SK-N-SH (cell line): ENCODE measurements around the gene GATAD2B. TPM values are rescaled to one million over a fixed set of nuclear protein-coding genes. Genes with fewer than 3 reads are reported as not detected.

Source experiments
- CTCF ChIA-PET: fragments of 300-600, 350-600 bp; formaldehyde crosslinking; extraction: SDS; loops from one replicate; lab custom pipeline; 2021; lab: Yijun Ruan, JAX
- POLR2A ChIA-PET: fragments of 350-600 bp; sonication (Branson Sonifier 250); formaldehyde crosslinking; extraction: SDS; loops from one replicate; lab custom pipeline; 2020; ENCODE audit warnings: antibody characterized with exemption, inconsistent platforms; lab: Yijun Ruan, JAX
- DNase-seq: peaks from one replicate; pipeline ENCODE4 v3.0.0; 2012
- H2AFZ ChIP-seq: fragments of 200-600 bp; sonication (generic); 2 replicates; pipeline ENCODE4 v1.8.1; 2016; ENCODE audit warnings: antibody characterized with exemption, mild to moderate bottlenecking, low read depth
- H3F3A ChIP-seq: fragments of 200-600 bp; sonication (generic); replicated peaks from 2 replicates; pipeline ENCODE3; 2016; ENCODE audit warnings: antibody characterized with exemption, mild to moderate bottlenecking; ENCODE audit not compliant: insufficient read depth
- H3K27ac ChIP-seq, 2 experiments: fragments of 200-500 bp in 1 of 2; fragments of 200-600 bp in 1 of 2; sonication (Bioruptor generic) in 1 of 2; sonication (generic), shearing (Covaris generic) in 1 of 2; 2 replicates each; pipeline versions ENCODE4 v1.5.1 to v1.6.1; 2014 to 2016; ENCODE audit warnings: low read depth in 2 of 2, inconsistent platforms in 1 of 2, low read length in 1 of 2, mild to moderate bottlenecking in 1 of 2, mixed read lengths in 1 of 2
- H3K27me3 ChIP-seq: fragments of 200-600 bp; sonication (generic), shearing (Covaris generic); 2 replicates; pipeline ENCODE4 v1.6.1; 2016; ENCODE audit warnings: mixed run types; ENCODE audit not compliant: insufficient read depth
- H3K36me3 ChIP-seq, 2 experiments: fragments of 200-500 bp in 1 of 2; fragments of 200-600 bp in 1 of 2; sonication (Bioruptor generic) in 1 of 2; sonication (generic) in 1 of 2; replicated peaks in 1 of 2; 2 replicates each; pipeline versions ENCODE3 to v1.5.1; 2014 to 2016; ENCODE audit warnings: low read length in 1 of 2, mild to moderate bottlenecking in 1 of 2; ENCODE audit not compliant: insufficient read depth in 2 of 2, control insufficient read depth in 1 of 2
- H3K4me1 ChIP-seq, 2 experiments: fragments of 200-500 bp in 1 of 2; fragments of 200-600 bp in 1 of 2; sonication (Bioruptor generic) in 1 of 2; sonication (generic), shearing (Covaris generic) in 1 of 2; 2 replicates each; pipeline versions ENCODE4 v1.5.1 to v1.6.1; 2014 to 2016; ENCODE audit warnings: low read depth in 1 of 2, low read length in 1 of 2, mixed run types in 1 of 2; ENCODE audit not compliant: insufficient read depth in 2 of 2, control insufficient read depth in 1 of 2
- H3K4me2 ChIP-seq: fragments of 200-600 bp; sonication (generic), shearing (Covaris generic); 2 replicates; pipeline ENCODE4 v1.6.1; 2017; ENCODE audit warnings: mixed run types
- H3K4me3 ChIP-seq, 2 experiments: fragments of 200-500 bp in 1 of 2; fragments of 200-600 bp in 1 of 2; sonication (Bioruptor generic) in 1 of 2; sonication (generic), shearing (Covaris generic) in 1 of 2; 2 replicates each; pipeline versions ENCODE4 v1.5.1 to v1.8.1; 2014 to 2016; ENCODE audit warnings: low read depth in 2 of 2, inconsistent platforms in 1 of 2, low read length in 1 of 2, mild to moderate bottlenecking in 1 of 2, mixed read lengths in 1 of 2, moderate library complexity in 1 of 2
- H3K79me2 ChIP-seq: fragments of 200-600 bp; sonication (generic); 2 replicates; pipeline ENCODE4 v1.8.1; 2017; ENCODE audit warnings: mild to moderate bottlenecking; ENCODE audit not compliant: insufficient read depth
- H3K9ac ChIP-seq: fragments of 200-600 bp; sonication (generic); 2 replicates; pipeline ENCODE4 v1.6.1; 2017; ENCODE audit warnings: mixed run types
- H3K9me2 ChIP-seq: fragments of 200-600 bp; sonication (generic); 2 replicates; pipeline ENCODE4 v1.6.1; 2017; ENCODE audit warnings: mixed run types
- H3K9me3 ChIP-seq: fragments of 200-600 bp; sonication (generic); 2 replicates; pipeline ENCODE4 v1.6.1; 2017; ENCODE audit warnings: mixed run types, mild to moderate bottlenecking, moderate library complexity
- H4K20me1 ChIP-seq: fragments of 200-600 bp; sonication (generic); 2 replicates; pipeline ENCODE4 v1.6.1; 2017; ENCODE audit warnings: mild to moderate bottlenecking, mixed run types; ENCODE audit not compliant: insufficient read depth
- ELF1 ChIP-seq: IDR thresholded peaks from 2 replicates; pipeline ENCODE4 v1.4.0; 2012
- FOXM1 ChIP-seq: IDR thresholded peaks from 2 replicates; pipeline ENCODE4 v1.4.0; 2012; ENCODE audit warnings: low read depth, mild to moderate bottlenecking
- GATA2 ChIP-seq: sonication (generic); formaldehyde crosslinking; IDR thresholded peaks from 2 replicates; pipeline ENCODE4 v1.5.0; 2020; ENCODE audit warnings: mild to moderate bottlenecking, missing genetic modification reagents
- MAX ChIP-seq: IDR thresholded peaks from 2 replicates; pipeline ENCODE4 v1.4.0; 2012; ENCODE audit warnings: low read depth
- SIN3A ChIP-seq: IDR thresholded peaks from 2 replicates; pipeline ENCODE4 v1.6.1; 2012; ENCODE audit warnings: low read depth, mild to moderate bottlenecking, low read length, moderate library complexity, borderline replicate concordance
- ZBTB33 ChIP-seq: IDR thresholded peaks from 2 replicates; pipeline ENCODE4 v1.4.0; 2012; ENCODE audit warnings: low read depth, borderline replicate concordance
- WGBS: methylation state at CpG from one replicate; pipeline ENCODE4 v1.1.6; 2017; ENCODE audit warnings: low lambda C conversion rate; 5-methylcytosine and 5-hydroxymethylcytosine counted together
- polyA plus RNA-seq, 3 experiments: library from polyadenylated mRNA; depleted of rRNA; stranded (reverse); fragments of >200 nt; gene quantifications; 2 replicates each; pipeline ENCODE4 v1.2.3, GENCODE V29; 2012

GATAD2B gene
- polyA plus RNA-seq, 1 of the 3 experiments (the other 2 are of a cell fraction), result 2.8 TPM

GRCh38 chr1:153800516-153800915 lies 122.3 kb downstream of the GATAD2B start (continued):
- TF ChIP-seq ZBTB33, result no peak
- TF ChIP-seq MAX, result no peak

- Histone ChIP-seq H3F3A (no peaks in the 10 kb centered on the region), H3K27ac (no peak overlapping the region), H3K36me3 (peaks cover 0 to 7% of the 10 kb centered on the region in 2 experiments), H3K9me2 (no peaks in the 10 kb centered on the region), H3K79me2 (no peaks in the 10 kb centered on the region), H3K9me3 (no peaks in the 10 kb centered on the region), H3K4me3 (no peak overlapping the region), H3K27me3 (no peaks in the 10 kb centered on the region), H3K4me2 (no peak overlapping the region), H3K9ac (no peak overlapping the region), H2AFZ (no peak overlapping the region), H3K4me1 (peaks cover 0 to 5% of the 10 kb centered on the region in 2 experiments; a peak in 1 of 4 replicates), H4K20me1 (no peaks in the 10 kb centered on the region)
- 99% methylated on average over 17 of the region's 27 CpGs for WGBS
- DNase-seq, result no peak
- POLR2A ChIA-PET, result no interaction called here
- CTCF ChIA-PET, result interaction anchor here (0.8 to 4.2 kb wide), 7 partner anchors 12 to 187 kb away, joined by 3 to 61 read pairs (median 6); partner anchors contain the start of gene RAB13
- TF ChIP-seq GATA2 (CRISPR knock-in tag) (no peak), FOXM1 (no peak)
Observed at GRCh38 chr1:153799566-153800465, 123.0 kb downstream of the GATAD2B start.

- Histone ChIP-seq H4K20me1 (no peaks in the 10 kb centered on the region), H3K27ac (no peak overlapping the region; a peak in 1 of 4 replicates), H3K27me3 (no peaks in the 10 kb centered on the region), H2AFZ (no peak overlapping the region), H3K4me3 (no peak overlapping the region), H3K4me1 (peaks cover 0 to 5% of the 10 kb centered on the region in 2 experiments; a peak in 1 of 4 replicates), H3K9ac (no peak overlapping the region), H3K36me3 (peaks cover 0 to 5% of the 10 kb centered on the region in 2 experiments), H3K9me3 (no peaks in the 10 kb centered on the region), H3K9me2 (no peaks in the 10 kb centered on the region), H3K4me2 (no peak overlapping the region), H3K79me2 (no peaks in the 10 kb centered on the region), H3F3A (no peaks in the 10 kb centered on the region)
- ChIA-PET CTCF (interaction anchor here (0.8 to 4.2 kb wide), 6 partner anchors 12 to 187 kb away, joined by 3 to 61 read pairs (median 14); partner anchors contain the start of genes DENND4B, GATAD2B and RAB13), POLR2A (no interaction called here)
- 94% methylated on average over 3 of the region's 4 CpGs for WGBS
- TF ChIP-seq SIN3A (no peak), ELF1 (no peak), ZBTB33 (no peak)
- DNase-seq, result no peak
Observed at GRCh38 chr1:153799016-153799415, 123.8 kb downstream of the GATAD2B start.
